ENCODE data around the gene RGS8. TPM values are rescaled to one million over a fixed set of nuclear protein-coding genes. Genes with fewer than 3 reads are reported as not detected.

The RGS8 gene
- total RNA-seq, 1 experiment from 2014 or later = not detected

- intact Hi-C loops (cut with micrococcal nuclease; ENCODE audit: unreplicated experiment) = no loop called here
- in situ Hi-C loops (cut with HindIII; ENCODE audit: low pct_unique_long_range_greater_than_20kb, low sequenced_read_pairs) = no loop called here
- BruUV-seq (replicated peaks) = no TSS peak
- ATAC-seq (no peak), DNase-seq (ENCODE audit: low read depth, low spot score) (no peak)
- Histone ChIP-seq H3K4me1 (ENCODE audit: control insufficient read depth, insufficient read depth, low read length) (no peaks in the 10 kb centered on the region), H3K27ac (ENCODE audit: low read length) (no peak overlapping the region), H3K27me3 (ENCODE audit: control insufficient read depth, insufficient read depth, low read length) (no peaks in the 10 kb centered on the region; the same call in 1 of the 2 replicates), H3K36me3 (ENCODE audit: control insufficient read depth, insufficient read depth, low read length) (no peaks in the 10 kb centered on the region), H3K4me3 (ENCODE audit: low read depth in 2 of 2, low read length in 2 of 2) (no peak overlapping the region), H3K9me3 (ENCODE audit: control insufficient read depth, insufficient read depth, low read depth, low read length) (no peaks in the 10 kb centered on the region)
- CTCF ChIA-PET = no interaction called here
- TF ChIP-seq TCF7L2 (IDR thresholded peaks at IDR 0.05; ENCODE audit: low read depth, low read length) = no peak
- TF ChIP-seq, protein P1, sequence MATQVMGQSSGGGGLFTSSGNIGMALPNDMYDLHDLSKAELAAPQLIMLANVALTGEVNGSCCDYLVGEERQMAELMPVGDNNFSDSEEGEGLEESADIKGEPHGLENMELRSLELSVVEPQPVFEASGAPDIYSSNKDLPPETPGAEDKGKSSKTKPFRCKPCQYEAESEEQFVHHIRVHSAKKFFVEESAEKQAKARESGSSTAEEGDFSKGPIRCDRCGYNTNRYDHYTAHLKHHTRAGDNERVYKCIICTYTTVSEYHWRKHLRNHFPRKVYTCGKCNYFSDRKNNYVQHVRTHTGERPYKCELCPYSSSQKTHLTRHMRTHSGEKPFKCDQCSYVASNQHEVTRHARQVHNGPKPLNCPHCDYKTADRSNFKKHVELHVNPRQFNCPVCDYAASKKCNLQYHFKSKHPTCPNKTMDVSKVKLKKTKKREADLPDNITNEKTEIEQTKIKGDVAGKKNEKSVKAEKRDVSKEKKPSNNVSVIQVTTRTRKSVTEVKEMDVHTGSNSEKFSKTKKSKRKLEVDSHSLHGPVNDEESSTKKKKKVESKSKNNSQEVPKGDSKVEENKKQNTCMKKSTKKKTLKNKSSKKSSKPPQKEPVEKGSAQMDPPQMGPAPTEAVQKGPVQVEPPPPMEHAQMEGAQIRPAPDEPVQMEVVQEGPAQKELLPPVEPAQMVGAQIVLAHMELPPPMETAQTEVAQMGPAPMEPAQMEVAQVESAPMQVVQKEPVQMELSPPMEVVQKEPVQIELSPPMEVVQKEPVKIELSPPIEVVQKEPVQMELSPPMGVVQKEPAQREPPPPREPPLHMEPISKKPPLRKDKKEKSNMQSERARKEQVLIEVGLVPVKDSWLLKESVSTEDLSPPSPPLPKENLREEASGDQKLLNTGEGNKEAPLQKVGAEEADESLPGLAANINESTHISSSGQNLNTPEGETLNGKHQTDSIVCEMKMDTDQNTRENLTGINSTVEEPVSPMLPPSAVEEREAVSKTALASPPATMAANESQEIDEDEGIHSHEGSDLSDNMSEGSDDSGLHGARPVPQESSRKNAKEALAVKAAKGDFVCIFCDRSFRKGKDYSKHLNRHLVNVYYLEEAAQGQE (IDR thresholded peaks at IDR 0.05; ENCODE audit: insufficient read depth in 1 of 2, low read depth in 2 of 2, low read length in 1 of 2) = no peak
- no peak for TF ChIP-seq CTCF (IDR thresholded peaks at IDR 0.05)
- no peak for TF ChIP-seq SIN3A (IDR thresholded peaks at IDR 0.05; ENCODE audit: borderline replicate concordance, insufficient read depth, low read depth, low read length)
- TF ChIP-seq POLR2AphosphoS5 (IDR thresholded peaks at IDR 0.05; ENCODE audit: low read depth, low read length) = no peak
- POLR2A ChIA-PET = no interaction called here
These were observed 35.2 kb upstream of the RGS8 start for GRCh38 chr1:182719553-182719952.

DNA sequence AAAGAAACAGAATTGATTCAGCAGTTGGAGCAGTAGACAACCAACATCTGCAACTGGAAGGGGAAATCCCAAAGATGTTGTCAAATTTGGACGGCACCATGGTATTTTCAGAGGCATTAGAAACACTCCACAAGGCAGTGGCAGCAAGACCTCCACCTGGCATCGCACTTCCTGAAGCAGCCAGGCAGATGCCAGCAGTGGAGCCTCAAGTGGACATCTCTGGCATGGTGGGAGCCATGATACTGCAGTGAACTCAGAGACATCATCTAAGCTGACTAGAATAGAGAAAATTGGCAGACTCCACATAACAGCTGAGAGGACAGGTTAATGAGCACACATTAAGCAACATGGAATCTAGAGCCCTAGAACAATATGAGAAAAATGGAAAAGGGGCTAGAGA, 33.9 kb upstream of the RGS8 start:
- no peaks in the 10 kb centered on the region for H3K9me3 ChIP-seq (ENCODE audit: control insufficient read depth, insufficient read depth, low read depth, low read length)
- ATAC-seq = no peak
- no peaks in the 10 kb centered on the region for H3K36me3 ChIP-seq (ENCODE audit: control insufficient read depth, insufficient read depth, low read length)
- no peaks in the 10 kb centered on the region; the same call in 1 of the 2 replicates for H3K27me3 ChIP-seq (ENCODE audit: control insufficient read depth, insufficient read depth, low read length)
- in situ Hi-C loops (cut with HindIII; ENCODE audit: low pct_unique_long_range_greater_than_20kb, low sequenced_read_pairs) (no loop called here), intact Hi-C loops (cut with micrococcal nuclease; ENCODE audit: unreplicated experiment) (no loop called here)
- no peaks in the 10 kb centered on the region for H3K4me1 ChIP-seq (ENCODE audit: control insufficient read depth, insufficient read depth, low read length)
- POLR2A ChIA-PET = no interaction called here
- no peak overlapping the region for H3K4me3 ChIP-seq (ENCODE audit: low read depth in 2 of 2, low read length in 2 of 2)
- BruUV-seq (replicated peaks) = no TSS peak
- H3K27ac ChIP-seq (ENCODE audit: low read length) = no peak overlapping the region
- DNase-seq (ENCODE audit: low read depth, low spot score) = no peak
- TF ChIP-seq SIN3A (IDR thresholded peaks at IDR 0.05; ENCODE audit: borderline replicate concordance, insufficient read depth, low read depth, low read length) (no peak), TCF7L2 (IDR thresholded peaks at IDR 0.05; ENCODE audit: low read depth, low read length) (no peak), POLR2AphosphoS5 (IDR thresholded peaks at IDR 0.05; ENCODE audit: low read depth, low read length) (no peak), CTCF (IDR thresholded peaks at IDR 0.05) (no peak)
- TF ChIP-seq, protein P1 (IDR thresholded peaks at IDR 0.05; ENCODE audit: insufficient read depth in 1 of 2, low read depth in 2 of 2, low read length in 1 of 2) = no peak
- CTCF ChIA-PET = no interaction called here
